Measurements from ENCODE around the gene SNED1. TPM values are rescaled to one million over a fixed set of nuclear protein-coding genes. Genes with fewer than 3 reads are reported as not detected.

The SNED1 gene
- total RNA-seq, 2 donors from 2014 or later = 0.66 to 4.5 TPM

- no peaks in the 10 kb centered on the region for H3K4me1 ChIP-seq (ENCODE audit: control insufficient read depth, insufficient read depth, low read length)
- H3K9me3 Mint-ChIP-seq = no peaks in the 10 kb centered on the region
- WGBS, 2 experiments (ENCODE audit: insufficient coverage in 1 of 2, insufficient read length in 1 of 2) = 95 to 96% methylated on average over 14 to 18 of the region's 18 CpGs
- H3K36me3 Mint-ChIP-seq (ENCODE audit: low read depth) = peaks cover 53% of the 10 kb centered on the region
- no peak overlapping the region for H3K9ac ChIP-seq (ENCODE audit: extremely low read depth, low read length, poor library complexity, severe bottlenecking)
- H3K27ac ChIP-seq (ENCODE audit: low read depth, low read length) = no peak overlapping the region
- peaks cover 8% of the 10 kb centered on the region for H3K36me3 ChIP-seq (ENCODE audit: control insufficient read depth, insufficient read depth, low read length)
- no peaks in the 10 kb centered on the region for H3K9me3 ChIP-seq (ENCODE audit: control insufficient read depth, low read length)
- H3K27me3 Mint-ChIP-seq (ENCODE audit: insufficient read depth) = no peaks in the 10 kb centered on the region
- no peak overlapping the region for H3K4me3 ChIP-seq (ENCODE audit: low read length)
- H3K4me1 Mint-ChIP-seq = no peaks in the 10 kb centered on the region
- TF ChIP-seq, protein P1, sequence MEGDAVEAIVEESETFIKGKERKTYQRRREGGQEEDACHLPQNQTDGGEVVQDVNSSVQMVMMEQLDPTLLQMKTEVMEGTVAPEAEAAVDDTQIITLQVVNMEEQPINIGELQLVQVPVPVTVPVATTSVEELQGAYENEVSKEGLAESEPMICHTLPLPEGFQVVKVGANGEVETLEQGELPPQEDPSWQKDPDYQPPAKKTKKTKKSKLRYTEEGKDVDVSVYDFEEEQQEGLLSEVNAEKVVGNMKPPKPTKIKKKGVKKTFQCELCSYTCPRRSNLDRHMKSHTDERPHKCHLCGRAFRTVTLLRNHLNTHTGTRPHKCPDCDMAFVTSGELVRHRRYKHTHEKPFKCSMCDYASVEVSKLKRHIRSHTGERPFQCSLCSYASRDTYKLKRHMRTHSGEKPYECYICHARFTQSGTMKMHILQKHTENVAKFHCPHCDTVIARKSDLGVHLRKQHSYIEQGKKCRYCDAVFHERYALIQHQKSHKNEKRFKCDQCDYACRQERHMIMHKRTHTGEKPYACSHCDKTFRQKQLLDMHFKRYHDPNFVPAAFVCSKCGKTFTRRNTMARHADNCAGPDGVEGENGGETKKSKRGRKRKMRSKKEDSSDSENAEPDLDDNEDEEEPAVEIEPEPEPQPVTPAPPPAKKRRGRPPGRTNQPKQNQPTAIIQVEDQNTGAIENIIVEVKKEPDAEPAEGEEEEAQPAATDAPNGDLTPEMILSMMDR (conservative IDR thresholded peaks at IDR 0.05) = no peak
- H3K27ac Mint-ChIP-seq = no peak overlapping the region
- H3K4me3 Mint-ChIP-seq = no peak overlapping the region
- DNase-seq = no peak
- H3K27me3 ChIP-seq (ENCODE audit: control insufficient read depth, insufficient read depth, low read length, poor library complexity, severe bottlenecking) = no peaks in the 10 kb centered on the region
Measured at GRCh38 chr2:241126771-241127202, 128.4 kb downstream of the SNED1 start.

DNA sequence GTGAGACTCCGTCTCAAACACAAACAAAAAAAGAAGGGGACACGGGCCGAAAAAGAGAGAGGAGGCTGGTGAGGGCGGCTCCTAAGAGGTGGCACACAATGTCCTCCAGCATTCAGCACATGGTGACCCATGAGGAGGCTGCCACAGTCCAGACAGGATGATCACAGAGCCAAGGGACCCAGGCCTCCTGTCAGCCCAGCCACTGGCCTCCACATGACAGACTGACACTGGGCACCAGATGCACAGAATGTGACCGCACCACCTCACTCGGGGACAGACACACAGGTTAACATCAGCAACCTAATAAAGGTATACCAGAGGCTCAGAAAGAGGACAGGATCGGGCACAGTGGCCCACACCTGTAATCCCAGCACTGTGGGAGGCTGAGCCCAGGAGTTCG lies 129.8 kb downstream of the SNED1 start:
- 95 to 96% methylated on average over 6 to 8 of the region's 8 CpGs for WGBS, 2 experiments (ENCODE audit: insufficient coverage in 1 of 2, insufficient read length in 1 of 2)
- Histone ChIP-seq H3K4me1 (ENCODE audit: control insufficient read depth, insufficient read depth, low read length) (no peaks in the 10 kb centered on the region), H3K9ac (ENCODE audit: extremely low read depth, low read length, poor library complexity, severe bottlenecking) (no peak overlapping the region), H3K36me3 (ENCODE audit: control insufficient read depth, insufficient read depth, low read length) (peaks cover 10% of the 10 kb centered on the region), H3K9me3 (ENCODE audit: control insufficient read depth, low read length) (no peaks in the 10 kb centered on the region), H3K27ac (ENCODE audit: low read depth, low read length) (no peak overlapping the region), H3K27me3 (ENCODE audit: control insufficient read depth, insufficient read depth, low read length, poor library complexity, severe bottlenecking) (no peaks in the 10 kb centered on the region), H3K4me3 (ENCODE audit: low read length) (no peak overlapping the region)
- TF ChIP-seq, protein P1 (conservative IDR thresholded peaks at IDR 0.05) = no peak
- Mint-ChIP-seq H3K27ac (no peak overlapping the region), H3K36me3 (ENCODE audit: low read depth) (peaks cover 57% of the 10 kb centered on the region), H3K9me3 (no peaks in the 10 kb centered on the region), H3K4me1 (no peaks in the 10 kb centered on the region), H3K27me3 (ENCODE audit: insufficient read depth) (no peaks in the 10 kb centered on the region), H3K4me3 (no peak overlapping the region)
- DNase-seq = no peak

GRCh38 chr2:241129086-241129871 lies 130.9 kb downstream of the SNED1 start:
- Mint-ChIP-seq H3K27me3 (ENCODE audit: insufficient read depth) (no peaks in the 10 kb centered on the region), H3K4me1 (no peaks in the 10 kb centered on the region), H3K27ac (no peak overlapping the region), H3K36me3 (ENCODE audit: low read depth) (peaks cover 57% of the 10 kb centered on the region), H3K4me3 (no peak overlapping the region), H3K9me3 (no peaks in the 10 kb centered on the region)
- H3K4me1 ChIP-seq (ENCODE audit: control insufficient read depth, insufficient read depth, low read length) = no peaks in the 10 kb centered on the region
- H3K9me3 ChIP-seq (ENCODE audit: control insufficient read depth, low read length) = no peaks in the 10 kb centered on the region
- H3K36me3 ChIP-seq (ENCODE audit: control insufficient read depth, insufficient read depth, low read length) = peaks cover 16% of the 10 kb centered on the region
- H3K4me3 ChIP-seq (ENCODE audit: low read length) = no peak overlapping the region
- 89 to 92% methylated on average over 8 to 12 of the region's 12 CpGs for WGBS, 2 experiments (ENCODE audit: insufficient coverage in 1 of 2, insufficient read length in 1 of 2)
- no peak for DNase-seq
- H3K27me3 ChIP-seq (ENCODE audit: control insufficient read depth, insufficient read depth, low read length, poor library complexity, severe bottlenecking) = no peaks in the 10 kb centered on the region
- no peak overlapping the region for H3K27ac ChIP-seq (ENCODE audit: low read depth, low read length)
- H3K9ac ChIP-seq (ENCODE audit: extremely low read depth, low read length, poor library complexity, severe bottlenecking) = no peak overlapping the region
- TF ChIP-seq, protein P1 (conservative IDR thresholded peaks at IDR 0.05) = no peak
